Measurements from ENCODE around the gene KIF5A. TPM values are rescaled to one million over a fixed set of nuclear protein-coding genes. Genes with fewer than 3 reads are reported as not detected.
A peak's percentile ranks its signal among the peaks of the same experiment; 100 is the strongest.

KIF5A gene
- total RNA-seq, 1 donor from 2014 or later = 0.40 TPM

GRCh38 chr12:57630891-57631433 lies 81.1 kb downstream of the KIF5A start:
- no peaks in the 10 kb centered on the region for H3K9me3 Mint-ChIP-seq
- TF ChIP-seq, protein P1, sequence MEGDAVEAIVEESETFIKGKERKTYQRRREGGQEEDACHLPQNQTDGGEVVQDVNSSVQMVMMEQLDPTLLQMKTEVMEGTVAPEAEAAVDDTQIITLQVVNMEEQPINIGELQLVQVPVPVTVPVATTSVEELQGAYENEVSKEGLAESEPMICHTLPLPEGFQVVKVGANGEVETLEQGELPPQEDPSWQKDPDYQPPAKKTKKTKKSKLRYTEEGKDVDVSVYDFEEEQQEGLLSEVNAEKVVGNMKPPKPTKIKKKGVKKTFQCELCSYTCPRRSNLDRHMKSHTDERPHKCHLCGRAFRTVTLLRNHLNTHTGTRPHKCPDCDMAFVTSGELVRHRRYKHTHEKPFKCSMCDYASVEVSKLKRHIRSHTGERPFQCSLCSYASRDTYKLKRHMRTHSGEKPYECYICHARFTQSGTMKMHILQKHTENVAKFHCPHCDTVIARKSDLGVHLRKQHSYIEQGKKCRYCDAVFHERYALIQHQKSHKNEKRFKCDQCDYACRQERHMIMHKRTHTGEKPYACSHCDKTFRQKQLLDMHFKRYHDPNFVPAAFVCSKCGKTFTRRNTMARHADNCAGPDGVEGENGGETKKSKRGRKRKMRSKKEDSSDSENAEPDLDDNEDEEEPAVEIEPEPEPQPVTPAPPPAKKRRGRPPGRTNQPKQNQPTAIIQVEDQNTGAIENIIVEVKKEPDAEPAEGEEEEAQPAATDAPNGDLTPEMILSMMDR (IDR thresholded peaks at IDR 0.05; ENCODE audit: unreplicated experiment) = no peak
- DNase-seq (ENCODE audit: low spot score in 2 of 2, unreplicated experiment in 2 of 2) = no peak
- H3K4me3 Mint-ChIP-seq = no peak overlapping the region
- no peaks in the 10 kb centered on the region for H3K36me3 Mint-ChIP-seq
- peaks cover 3% of the 10 kb centered on the region for H3K4me1 Mint-ChIP-seq
- no peak overlapping the region for H3K27ac Mint-ChIP-seq
- peaks cover 94% of the 10 kb centered on the region for H3K27me3 Mint-ChIP-seq (ENCODE audit: low read depth)

- Mint-ChIP-seq H3K4me1 (peaks cover 3% of the 10 kb centered on the region), H3K27me3 (ENCODE audit: low read depth) (peaks cover 87% of the 10 kb centered on the region), H3K4me3 (peak overlapping the region; percentile 38), H3K27ac (no peak overlapping the region), H3K9me3 (no peaks in the 10 kb centered on the region), H3K36me3 (no peaks in the 10 kb centered on the region)
- DNase-seq (ENCODE audit: low spot score in 2 of 2, unreplicated experiment in 2 of 2) = no peak
- TF ChIP-seq, protein P1 (IDR thresholded peaks at IDR 0.05; ENCODE audit: unreplicated experiment) = no peak
Observed at GRCh38 chr12:57631566-57632072, 81.8 kb downstream of the KIF5A start.

DNA sequence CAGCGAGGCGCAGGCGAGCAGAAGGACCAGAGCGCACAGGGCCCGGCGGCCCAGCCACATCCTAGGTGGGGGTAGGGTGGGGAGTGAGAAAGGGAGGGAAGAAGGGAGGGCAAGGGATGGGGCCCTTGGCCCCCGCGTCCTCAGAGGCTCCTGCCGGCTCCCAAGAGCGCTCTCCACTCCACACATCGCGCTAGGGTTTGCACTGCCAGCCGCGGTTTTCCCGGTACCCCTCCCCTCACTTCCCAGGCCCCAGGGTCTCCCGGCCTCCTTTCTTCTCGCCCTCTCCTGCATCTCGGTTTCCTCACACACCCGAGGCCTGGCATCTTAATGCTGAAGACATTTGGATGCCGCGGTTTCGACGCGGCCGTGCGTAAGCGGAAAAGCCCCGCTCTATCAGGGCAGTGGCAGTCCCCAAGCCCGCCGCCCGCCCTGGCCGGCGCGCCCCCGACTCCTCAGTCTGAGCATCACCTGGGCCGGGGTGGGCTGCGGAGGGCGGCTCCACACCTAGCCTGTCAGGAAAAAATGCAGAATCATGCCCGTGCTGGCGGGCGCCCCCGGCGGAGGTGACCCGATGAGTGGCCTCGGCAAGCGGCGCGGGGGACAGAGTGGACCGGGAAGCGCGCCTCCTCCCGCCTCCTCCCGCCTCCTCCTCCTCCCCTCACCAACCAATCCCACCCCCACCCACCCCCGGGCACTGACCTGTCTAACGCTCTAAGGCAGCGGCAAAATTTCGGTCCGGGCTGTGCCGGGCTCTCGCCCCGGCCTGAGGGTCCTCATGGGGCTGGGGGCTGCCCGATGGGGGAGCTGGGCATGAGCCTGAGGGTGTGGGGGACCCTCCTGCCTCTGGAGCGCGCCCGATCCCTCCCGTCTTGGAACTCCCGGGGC lies 82.5 kb downstream of the KIF5A start:
- no peak overlapping the region for H3K27ac Mint-ChIP-seq
- peaks cover 3% of the 10 kb centered on the region for H3K4me1 Mint-ChIP-seq
- H3K4me3 Mint-ChIP-seq = peak overlapping the region; percentile 56
- TF ChIP-seq, protein P1 (IDR thresholded peaks at IDR 0.05; ENCODE audit: unreplicated experiment) = no peak
- DNase-seq (ENCODE audit: low spot score in 2 of 2, unreplicated experiment in 2 of 2) = no peak
- no peaks in the 10 kb centered on the region for H3K9me3 Mint-ChIP-seq
- peaks cover 82% of the 10 kb centered on the region for H3K27me3 Mint-ChIP-seq (ENCODE audit: low read depth)
- H3K36me3 Mint-ChIP-seq = no peaks in the 10 kb centered on the region

- Mint-ChIP-seq H3K36me3 (no peaks in the 10 kb centered on the region), H3K9me3 (no peaks in the 10 kb centered on the region), H3K4me1 (peaks cover 3% of the 10 kb centered on the region), H3K27me3 (ENCODE audit: low read depth) (peaks cover 79% of the 10 kb centered on the region), H3K27ac (no peak within 1 kb of the TSS), H3K4me3 (peak within 1 kb of the TSS; percentile 56)
- DNase-seq (ENCODE audit: low spot score in 2 of 2, unreplicated experiment in 2 of 2) = peak in 1 of 2 experiments; percentile 83
- TF ChIP-seq, protein P1 (IDR thresholded peaks at IDR 0.05; ENCODE audit: unreplicated experiment) = peak; percentile 76
Observed at GRCh38 chr12:57632958-57633840, 83.4 kb downstream of the KIF5A start, which contains the start of gene B4GALNT1. B4GALNT1 (minus strand) TSS chr12:57633201; CDS start chr12:57632132, 1,069 bp downstream.

Small RNA genes lying within 50 kb of the gene (microRNA-seq; reads per million reads assigned to microRNA genes)
- gene MIR616 (not detected), gene MIR6758 (1.8 reads per million)

Other genes with a start within 250 kb of the KIF5A start
- gene R3HDM2, start 119.0 kb upstream of the KIF5A start, total RNA-seq = 95.5 to 111 TPM (median 109 TPM) in 3 replicates
- gene INHBC, start 115.3 kb upstream of the KIF5A start, total RNA-seq = 0.24 to 0.32 TPM (median 0.31 TPM) in 3 replicates
- gene INHBE, start 94.7 kb upstream of the KIF5A start, total RNA-seq = 0.09 TPM in 1 of 3 replicates, not detected in the others
- gene GLI1, start 90.3 kb upstream of the KIF5A start, total RNA-seq = 6.0 to 10.1 TPM (median 8.4 TPM) in 3 replicates
- 0.90 to 1.1 TPM in 2 of 3 replicates, not detected in the other for gene ARHGAP9, start 70.2 kb upstream of the KIF5A start, total RNA-seq
- 163 to 192 TPM (median 177 TPM) in 3 replicates for gene MARS1, start 62.0 kb upstream of the KIF5A start, total RNA-seq
- 15.6 to 18.6 TPM (median 17.2 TPM) in 3 replicates for gene DDIT3, start 29.5 kb upstream of the KIF5A start, total RNA-seq
- gene MBD6, start 27.2 kb upstream of the KIF5A start, total RNA-seq = 113 to 121 TPM (median 118 TPM) in 3 replicates
- 102 to 103 TPM (median 102 TPM) in 3 replicates for gene DCTN2, start 2.9 kb upstream of the KIF5A start, total RNA-seq
- 23.4 to 24.2 TPM (median 23.7 TPM) in 3 replicates for gene PIP4K2C, start 41.1 kb downstream of the KIF5A start, total RNA-seq
- gene DTX3, start 54.8 kb downstream of the KIF5A start, total RNA-seq = 88.3 to 93.6 TPM (median 90.0 TPM) in 3 replicates
- 60.4 to 65.0 TPM (median 62.4 TPM) in 3 replicates for gene ARHGEF25, start 61.4 kb downstream of the KIF5A start, total RNA-seq
- gene B4GALNT1, start 83.2 kb downstream of the KIF5A start, total RNA-seq = 0.34 to 0.78 TPM (median 0.35 TPM) in 3 replicates
- 160 to 167 TPM (median 166 TPM) in 3 replicates for gene OS9, start 144.1 kb downstream of the KIF5A start, total RNA-seq
- 2.0 to 2.8 TPM (median 2.2 TPM) in 3 replicates for gene AGAP2, start 188.7 kb downstream of the KIF5A start, total RNA-seq
- 33.2 to 35.2 TPM (median 34.6 TPM) in 3 replicates for gene TSPAN31, start 195.0 kb downstream of the KIF5A start, total RNA-seq
- 171 to 177 TPM (median 175 TPM) in 3 replicates for gene CDK4, start 202.3 kb downstream of the KIF5A start, total RNA-seq
- gene MARCHF9, start 205.1 kb downstream of the KIF5A start, total RNA-seq = 11.0 to 13.2 TPM (median 12.7 TPM) in 3 replicates
- gene CYP27B1, start 217.0 kb downstream of the KIF5A start, total RNA-seq = 3.3 to 4.7 TPM (median 4.0 TPM) in 3 replicates
- 31.3 to 32.3 TPM (median 32.1 TPM) in 3 replicates for gene METTL1, start 222.1 kb downstream of the KIF5A start, total RNA-seq
- 8.7 to 10.5 TPM (median 10.5 TPM) in 3 replicates for gene EEF1AKMT3, start 222.6 kb downstream of the KIF5A start, total RNA-seq
- 23.4 to 31.6 TPM (median 26.2 TPM) in 3 replicates for gene TSFM, start 232.7 kb downstream of the KIF5A start, total RNA-seq